A673 (cell line): Measurements from ENCODE around the gene RAD51AP2.

ENCODE experiments used
- EZH2 ChIP-seq: fragments of 200-600 bp; sonication (generic); IDR thresholded peaks from 2 replicates; pipeline ENCODE4 v1.6.1; 2017; ENCODE audit warnings: borderline replicate concordance, low read depth, mild to moderate bottlenecking, mixed read lengths, antibody characterized with exemption, low read length; ENCODE audit not compliant: poor library complexity, severe bottlenecking
- TF ChIP-seq, protein P1 (sequence below): fragments of 300-800, 200-600 bp; sonication (generic); conservative IDR thresholded peaks from 2 replicates; pipeline ENCODE4 v1.5.1; 2017; ENCODE audit warnings: low read depth, mild to moderate bottlenecking, antibody characterized with exemption, low read length, moderate library complexity, mixed read lengths

DNA sequence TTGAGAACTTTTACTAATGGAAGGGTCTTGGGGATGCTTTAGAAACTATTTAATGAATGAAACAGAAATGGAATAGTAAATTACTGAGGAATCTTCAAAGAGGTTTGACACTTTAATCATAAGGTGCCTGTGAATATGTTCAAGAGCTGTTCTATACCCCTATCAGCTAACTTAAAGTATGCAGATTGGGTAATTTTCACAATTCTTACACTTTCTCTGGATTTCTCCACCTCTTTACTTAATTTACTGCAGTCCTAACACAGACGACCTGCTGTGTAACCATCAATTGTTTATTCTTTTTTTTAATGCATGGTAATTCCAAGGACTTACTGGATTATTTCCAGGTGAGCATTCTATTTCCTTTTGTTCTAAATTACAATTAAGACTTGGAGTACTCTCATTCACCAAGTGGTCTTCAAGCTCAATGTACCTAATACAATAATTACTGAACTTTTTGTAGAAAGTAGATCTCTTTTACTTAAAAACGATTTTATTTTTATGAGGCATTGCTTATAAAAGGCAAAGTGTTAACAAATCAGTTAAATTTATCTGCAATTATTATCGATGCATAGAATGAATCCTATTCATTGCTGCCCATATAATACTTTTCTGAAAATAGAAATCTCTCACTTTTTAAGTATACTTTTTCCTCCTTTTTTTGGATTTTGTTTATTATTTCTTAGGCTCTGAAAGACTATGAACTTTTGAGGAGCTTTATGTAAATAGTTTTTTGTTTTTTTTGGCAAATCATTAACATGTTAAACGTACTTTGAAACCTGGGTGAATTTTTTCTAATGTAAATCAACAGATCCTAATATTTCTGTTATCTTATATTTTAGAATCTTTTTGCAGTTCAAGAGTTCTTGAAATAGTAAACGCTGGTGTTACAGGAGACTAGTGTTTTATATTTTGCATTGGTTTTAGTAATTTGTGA lies 27.7 kb upstream of the RAD51AP2 start:
- TF ChIP-seq EZH2: no peak
- TF ChIP-seq, protein P1, sequence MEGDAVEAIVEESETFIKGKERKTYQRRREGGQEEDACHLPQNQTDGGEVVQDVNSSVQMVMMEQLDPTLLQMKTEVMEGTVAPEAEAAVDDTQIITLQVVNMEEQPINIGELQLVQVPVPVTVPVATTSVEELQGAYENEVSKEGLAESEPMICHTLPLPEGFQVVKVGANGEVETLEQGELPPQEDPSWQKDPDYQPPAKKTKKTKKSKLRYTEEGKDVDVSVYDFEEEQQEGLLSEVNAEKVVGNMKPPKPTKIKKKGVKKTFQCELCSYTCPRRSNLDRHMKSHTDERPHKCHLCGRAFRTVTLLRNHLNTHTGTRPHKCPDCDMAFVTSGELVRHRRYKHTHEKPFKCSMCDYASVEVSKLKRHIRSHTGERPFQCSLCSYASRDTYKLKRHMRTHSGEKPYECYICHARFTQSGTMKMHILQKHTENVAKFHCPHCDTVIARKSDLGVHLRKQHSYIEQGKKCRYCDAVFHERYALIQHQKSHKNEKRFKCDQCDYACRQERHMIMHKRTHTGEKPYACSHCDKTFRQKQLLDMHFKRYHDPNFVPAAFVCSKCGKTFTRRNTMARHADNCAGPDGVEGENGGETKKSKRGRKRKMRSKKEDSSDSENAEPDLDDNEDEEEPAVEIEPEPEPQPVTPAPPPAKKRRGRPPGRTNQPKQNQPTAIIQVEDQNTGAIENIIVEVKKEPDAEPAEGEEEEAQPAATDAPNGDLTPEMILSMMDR: no peak
